Measurements from ENCODE around the gene SP4.
"Not testable (repeated sequence)": the region's sequence is repeated elsewhere in the genome, so short reads cannot be mapped to it uniquely, and the experiment has no call there.

The SP4 gene

GRCh38 chr7:21526007-21526406 lies 98.1 kb downstream of the SP4 start:
- TF ChIP-seq LEF1 (IDR thresholded peaks at IDR 0.05; ENCODE audit: borderline replicate concordance): no peak
- no peak for TF ChIP-seq L3MBTL2 (conservative IDR thresholded peaks at IDR 0.05)
- no peak for TF ChIP-seq SUZ12 (IDR thresholded peaks at IDR 0.05)
- no peak for TF ChIP-seq SP1 (IDR thresholded peaks at IDR 0.05)
- TF ChIP-seq FOXA1 (IDR thresholded peaks at IDR 0.05): no peak
- no peak for TF ChIP-seq TARDBP (IDR thresholded peaks at IDR 0.05)
- no peak for TF ChIP-seq BHLHE40 (IDR thresholded peaks at IDR 0.05; ENCODE audit: borderline replicate concordance)
- no peak for TF ChIP-seq ELF4 (IDR thresholded peaks at IDR 0.05)
- TF ChIP-seq FOXK2 (IDR thresholded peaks at IDR 0.05): no peak
- TF ChIP-seq CTBP1 (IDR thresholded peaks at IDR 0.05; ENCODE audit: borderline replicate concordance): no peak
- no peak for TF ChIP-seq FOXM1 (IDR thresholded peaks at IDR 0.05; ENCODE audit: borderline replicate concordance)
- no peak for TF ChIP-seq PKNOX1 (IDR thresholded peaks at IDR 0.05)
- TF ChIP-seq NFRKB (IDR thresholded peaks at IDR 0.05): no peak
- no peak for TF ChIP-seq ARNT (IDR thresholded peaks at IDR 0.05)
- TF ChIP-seq ZNF384 (IDR thresholded peaks at IDR 0.05): no peak
- TF ChIP-seq HDGF (IDR thresholded peaks at IDR 0.05; ENCODE audit: borderline replicate concordance): no peak
- ChIA-PET CTCF (no interaction called here), POLR2A (no interaction called here)
- no peak for DNase-seq (ENCODE audit: extremely low spot score)

- no peak for DNase-seq (ENCODE audit: extremely low spot score)
- ChIA-PET POLR2A (no interaction called here), CTCF (no interaction called here)
- TF ChIP-seq FOXM1 (IDR thresholded peaks at IDR 0.05; ENCODE audit: borderline replicate concordance) (no peak), TARDBP (IDR thresholded peaks at IDR 0.05) (no peak), ZNF384 (IDR thresholded peaks at IDR 0.05) (no peak), LEF1 (IDR thresholded peaks at IDR 0.05; ENCODE audit: borderline replicate concordance) (no peak), ARNT (IDR thresholded peaks at IDR 0.05) (no peak), L3MBTL2 (conservative IDR thresholded peaks at IDR 0.05) (no peak), SUZ12 (IDR thresholded peaks at IDR 0.05) (no peak), FOXK2 (IDR thresholded peaks at IDR 0.05) (no peak), ELF4 (IDR thresholded peaks at IDR 0.05) (no peak), NFRKB (IDR thresholded peaks at IDR 0.05) (no peak), BHLHE40 (IDR thresholded peaks at IDR 0.05; ENCODE audit: borderline replicate concordance) (no peak), FOXA1 (IDR thresholded peaks at IDR 0.05) (no peak), HDGF (IDR thresholded peaks at IDR 0.05; ENCODE audit: borderline replicate concordance) (no peak), CTBP1 (IDR thresholded peaks at IDR 0.05; ENCODE audit: borderline replicate concordance) (no peak)
Observed at GRCh38 chr7:21526448-21526847, 98.6 kb downstream of the SP4 start.

- POLR2A ChIA-PET; DNase-seq (ENCODE audit: extremely low spot score); CTCF ChIA-PET: not testable (repeated sequence)
Observed at GRCh38 chr7:21532485-21532884, 104.6 kb downstream of the SP4 start.

- CTCF ChIA-PET; DNase-seq (ENCODE audit: extremely low spot score); POLR2A ChIA-PET: not testable (repeated sequence)
Observed at GRCh38 chr7:21533646-21534045, 105.8 kb downstream of the SP4 start.

- POLR2A ChIA-PET; CTCF ChIA-PET; DNase-seq (ENCODE audit: extremely low spot score): not testable (repeated sequence)
Observed at GRCh38 chr7:21536445-21537118, 108.7 kb downstream of the SP4 start.

- DNase-seq (ENCODE audit: extremely low spot score): no peak
- POLR2A ChIA-PET: no interaction called here
- CTCF ChIA-PET: interaction anchor here (0.6 kb wide), 1 partner anchor 544 kb away, joined by 4 read pairs; no protein-coding TSS in a partner anchor
- no peak for TF ChIP-seq FOXK2 (IDR thresholded peaks at IDR 0.05)
- no peak for TF ChIP-seq CTBP1 (IDR thresholded peaks at IDR 0.05; ENCODE audit: borderline replicate concordance)
- TF ChIP-seq SP1 (IDR thresholded peaks at IDR 0.05): no peak
- TF ChIP-seq ELF4 (IDR thresholded peaks at IDR 0.05): no peak
- no peak for TF ChIP-seq FOXM1 (IDR thresholded peaks at IDR 0.05; ENCODE audit: borderline replicate concordance)
- no peak for TF ChIP-seq NFRKB (IDR thresholded peaks at IDR 0.05)
- no peak for TF ChIP-seq TARDBP (IDR thresholded peaks at IDR 0.05)
- no peak for TF ChIP-seq ZNF384 (IDR thresholded peaks at IDR 0.05)
- no peak for TF ChIP-seq ARNT (IDR thresholded peaks at IDR 0.05)
- no peak for TF ChIP-seq HDGF (IDR thresholded peaks at IDR 0.05; ENCODE audit: borderline replicate concordance)
- no peak for TF ChIP-seq FOXA1 (IDR thresholded peaks at IDR 0.05)
- TF ChIP-seq BHLHE40 (IDR thresholded peaks at IDR 0.05; ENCODE audit: borderline replicate concordance): no peak
- TF ChIP-seq L3MBTL2 (conservative IDR thresholded peaks at IDR 0.05): no peak
- no peak for TF ChIP-seq SUZ12 (IDR thresholded peaks at IDR 0.05)
- TF ChIP-seq LEF1 (IDR thresholded peaks at IDR 0.05; ENCODE audit: borderline replicate concordance): no peak
- TF ChIP-seq PKNOX1 (IDR thresholded peaks at IDR 0.05): no peak
Observed at GRCh38 chr7:21538936-21539495, 111.1 kb downstream of the SP4 start.

GRCh38 chr7:21542891-21543527 lies 115.1 kb downstream of the SP4 start, which contains the start of gene DNAH11:
Gene DNAH11, plus strand, starts transcription at chr7:21543039. Its CDS starts 207 bp downstream, at chr7:21543246.
- peak; percentile 80 for DNase-seq (ENCODE audit: extremely low spot score)

More at GRCh38 chr7:21542891-21543527, 115.1 kb downstream of the SP4 start, which contains the start of gene DNAH11:
- peak; percentile 69 for TF ChIP-seq L3MBTL2 (conservative IDR thresholded peaks at IDR 0.05)
- no peak for TF ChIP-seq ZNF384 (IDR thresholded peaks at IDR 0.05)
- TF ChIP-seq ARNT (IDR thresholded peaks at IDR 0.05): no peak
- POLR2A ChIA-PET: no interaction called here
- CTCF ChIA-PET: interaction anchor here (0.6 kb wide), 1 partner anchor 332 kb away, joined by 3 read pairs; no protein-coding TSS in a partner anchor
